ENCODE results near the gene CAMK2A. TPM values are rescaled to one million over a fixed set of nuclear protein-coding genes. Genes with fewer than 3 reads are reported as not detected.

The CAMK2A gene
- total and polyA plus RNA-seq, 4 donors, result under 0.01 TPM; not detected in 3

DNA sequence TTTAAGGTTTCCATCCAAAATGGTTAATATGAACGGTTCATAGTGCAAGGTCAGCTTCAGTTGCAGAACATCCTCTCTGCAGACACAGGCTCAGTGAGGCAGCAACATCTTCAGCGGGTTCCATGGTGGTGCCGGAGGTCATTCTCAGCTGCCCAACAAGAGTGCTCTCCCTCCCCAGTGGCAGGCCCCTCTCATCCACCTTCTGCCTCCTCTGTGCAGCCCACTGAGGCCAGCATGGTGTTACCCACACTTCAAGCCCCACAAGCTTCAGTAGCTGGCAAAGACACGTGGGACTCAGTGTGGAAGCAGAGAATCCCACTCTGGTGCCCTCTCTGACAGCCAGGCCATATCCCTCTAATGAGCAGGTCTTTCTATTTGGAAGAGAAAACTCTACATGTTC lies 17.2 kb upstream of the CAMK2A start:
- Histone ChIP-seq H3K27ac (ENCODE audit: low read depth in 1 of 2, low read length in 2 of 2) (no peak overlapping the region), H3K27me3 (ENCODE audit: control insufficient read depth in 4 of 4, insufficient read depth in 4 of 4, low read length in 3 of 4) (peaks cover 0 to 2% (median 0%) of the 10 kb centered on the region in 4 donors), H3K4me3 (ENCODE audit: low read depth in 1 of 3, low read length in 3 of 3) (no peak overlapping the region), H3K36me3 (ENCODE audit: control insufficient read depth in 4 of 4, insufficient read depth in 3 of 4, low read depth in 1 of 4, low read length in 3 of 4) (peaks cover 0 to 1% (median 0%) of the 10 kb centered on the region in 4 donors), H3K9me3 (ENCODE audit: control insufficient read depth in 4 of 4, low read length in 3 of 4) (no peaks in the 10 kb centered on the region), H3K4me1 (ENCODE audit: control insufficient read depth in 4 of 4, insufficient read depth in 4 of 4, low read length in 3 of 4) (peaks cover 6 to 10% (median 8%) of the 10 kb centered on the region in 4 donors), H3K9ac (ENCODE audit: low read depth in 1 of 2, low read length in 2 of 2) (no peak overlapping the region)
- 93% methylated on average over 4 of the region's 4 CpGs for WGBS
- no peak for DNase-seq (ENCODE audit: low spot score)
- TF ChIP-seq, protein P1, sequence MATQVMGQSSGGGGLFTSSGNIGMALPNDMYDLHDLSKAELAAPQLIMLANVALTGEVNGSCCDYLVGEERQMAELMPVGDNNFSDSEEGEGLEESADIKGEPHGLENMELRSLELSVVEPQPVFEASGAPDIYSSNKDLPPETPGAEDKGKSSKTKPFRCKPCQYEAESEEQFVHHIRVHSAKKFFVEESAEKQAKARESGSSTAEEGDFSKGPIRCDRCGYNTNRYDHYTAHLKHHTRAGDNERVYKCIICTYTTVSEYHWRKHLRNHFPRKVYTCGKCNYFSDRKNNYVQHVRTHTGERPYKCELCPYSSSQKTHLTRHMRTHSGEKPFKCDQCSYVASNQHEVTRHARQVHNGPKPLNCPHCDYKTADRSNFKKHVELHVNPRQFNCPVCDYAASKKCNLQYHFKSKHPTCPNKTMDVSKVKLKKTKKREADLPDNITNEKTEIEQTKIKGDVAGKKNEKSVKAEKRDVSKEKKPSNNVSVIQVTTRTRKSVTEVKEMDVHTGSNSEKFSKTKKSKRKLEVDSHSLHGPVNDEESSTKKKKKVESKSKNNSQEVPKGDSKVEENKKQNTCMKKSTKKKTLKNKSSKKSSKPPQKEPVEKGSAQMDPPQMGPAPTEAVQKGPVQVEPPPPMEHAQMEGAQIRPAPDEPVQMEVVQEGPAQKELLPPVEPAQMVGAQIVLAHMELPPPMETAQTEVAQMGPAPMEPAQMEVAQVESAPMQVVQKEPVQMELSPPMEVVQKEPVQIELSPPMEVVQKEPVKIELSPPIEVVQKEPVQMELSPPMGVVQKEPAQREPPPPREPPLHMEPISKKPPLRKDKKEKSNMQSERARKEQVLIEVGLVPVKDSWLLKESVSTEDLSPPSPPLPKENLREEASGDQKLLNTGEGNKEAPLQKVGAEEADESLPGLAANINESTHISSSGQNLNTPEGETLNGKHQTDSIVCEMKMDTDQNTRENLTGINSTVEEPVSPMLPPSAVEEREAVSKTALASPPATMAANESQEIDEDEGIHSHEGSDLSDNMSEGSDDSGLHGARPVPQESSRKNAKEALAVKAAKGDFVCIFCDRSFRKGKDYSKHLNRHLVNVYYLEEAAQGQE (IDR thresholded peaks at IDR 0.05), result no peak
- TF ChIP-seq, protein P2, sequence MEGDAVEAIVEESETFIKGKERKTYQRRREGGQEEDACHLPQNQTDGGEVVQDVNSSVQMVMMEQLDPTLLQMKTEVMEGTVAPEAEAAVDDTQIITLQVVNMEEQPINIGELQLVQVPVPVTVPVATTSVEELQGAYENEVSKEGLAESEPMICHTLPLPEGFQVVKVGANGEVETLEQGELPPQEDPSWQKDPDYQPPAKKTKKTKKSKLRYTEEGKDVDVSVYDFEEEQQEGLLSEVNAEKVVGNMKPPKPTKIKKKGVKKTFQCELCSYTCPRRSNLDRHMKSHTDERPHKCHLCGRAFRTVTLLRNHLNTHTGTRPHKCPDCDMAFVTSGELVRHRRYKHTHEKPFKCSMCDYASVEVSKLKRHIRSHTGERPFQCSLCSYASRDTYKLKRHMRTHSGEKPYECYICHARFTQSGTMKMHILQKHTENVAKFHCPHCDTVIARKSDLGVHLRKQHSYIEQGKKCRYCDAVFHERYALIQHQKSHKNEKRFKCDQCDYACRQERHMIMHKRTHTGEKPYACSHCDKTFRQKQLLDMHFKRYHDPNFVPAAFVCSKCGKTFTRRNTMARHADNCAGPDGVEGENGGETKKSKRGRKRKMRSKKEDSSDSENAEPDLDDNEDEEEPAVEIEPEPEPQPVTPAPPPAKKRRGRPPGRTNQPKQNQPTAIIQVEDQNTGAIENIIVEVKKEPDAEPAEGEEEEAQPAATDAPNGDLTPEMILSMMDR (IDR thresholded peaks at IDR 0.05; ENCODE audit: low read depth, low read length, missing input control), result no peak
- TF ChIP-seq, protein P3, sequence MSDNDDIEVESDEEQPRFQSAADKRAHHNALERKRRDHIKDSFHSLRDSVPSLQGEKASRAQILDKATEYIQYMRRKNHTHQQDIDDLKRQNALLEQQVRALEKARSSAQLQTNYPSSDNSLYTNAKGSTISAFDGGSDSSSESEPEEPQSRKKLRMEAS (IDR thresholded peaks at IDR 0.05), result no peak
- TF ChIP-seq FOXA1 (IDR thresholded peaks at IDR 0.05) (no peak), HNF4G (IDR thresholded peaks at IDR 0.05) (no peak), GABPA (IDR thresholded peaks at IDR 0.05 in 1 of 2, conservative IDR thresholded peaks at IDR 0.05 in 1 of 2) (no peak), SP1 (IDR thresholded peaks at IDR 0.05) (no peak), RXRA (IDR thresholded peaks at IDR 0.05) (no peak), FOXA2 (IDR thresholded peaks at IDR 0.05) (no peak)
- TF ChIP-seq, protein P4, sequence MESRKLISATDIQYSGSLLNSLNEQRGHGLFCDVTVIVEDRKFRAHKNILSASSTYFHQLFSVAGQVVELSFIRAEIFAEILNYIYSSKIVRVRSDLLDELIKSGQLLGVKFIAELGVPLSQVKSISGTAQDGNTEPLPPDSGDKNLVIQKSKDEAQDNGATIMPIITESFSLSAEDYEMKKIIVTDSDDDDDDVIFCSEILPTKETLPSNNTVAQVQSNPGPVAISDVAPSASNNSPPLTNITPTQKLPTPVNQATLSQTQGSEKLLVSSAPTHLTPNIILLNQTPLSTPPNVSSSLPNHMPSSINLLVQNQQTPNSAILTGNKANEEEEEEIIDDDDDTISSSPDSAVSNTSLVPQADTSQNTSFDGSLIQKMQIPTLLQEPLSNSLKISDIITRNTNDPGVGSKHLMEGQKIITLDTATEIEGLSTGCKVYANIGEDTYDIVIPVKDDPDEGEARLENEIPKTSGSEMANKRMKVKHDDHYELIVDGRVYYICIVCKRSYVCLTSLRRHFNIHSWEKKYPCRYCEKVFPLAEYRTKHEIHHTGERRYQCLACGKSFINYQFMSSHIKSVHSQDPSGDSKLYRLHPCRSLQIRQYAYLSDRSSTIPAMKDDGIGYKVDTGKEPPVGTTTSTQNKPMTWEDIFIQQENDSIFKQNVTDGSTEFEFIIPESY (IDR thresholded peaks at IDR 0.05), result no peak
- TF ChIP-seq, protein P5, sequence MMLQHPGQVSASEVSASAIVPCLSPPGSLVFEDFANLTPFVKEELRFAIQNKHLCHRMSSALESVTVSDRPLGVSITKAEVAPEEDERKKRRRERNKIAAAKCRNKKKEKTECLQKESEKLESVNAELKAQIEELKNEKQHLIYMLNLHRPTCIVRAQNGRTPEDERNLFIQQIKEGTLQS (IDR thresholded peaks at IDR 0.05), result no peak

DNA sequence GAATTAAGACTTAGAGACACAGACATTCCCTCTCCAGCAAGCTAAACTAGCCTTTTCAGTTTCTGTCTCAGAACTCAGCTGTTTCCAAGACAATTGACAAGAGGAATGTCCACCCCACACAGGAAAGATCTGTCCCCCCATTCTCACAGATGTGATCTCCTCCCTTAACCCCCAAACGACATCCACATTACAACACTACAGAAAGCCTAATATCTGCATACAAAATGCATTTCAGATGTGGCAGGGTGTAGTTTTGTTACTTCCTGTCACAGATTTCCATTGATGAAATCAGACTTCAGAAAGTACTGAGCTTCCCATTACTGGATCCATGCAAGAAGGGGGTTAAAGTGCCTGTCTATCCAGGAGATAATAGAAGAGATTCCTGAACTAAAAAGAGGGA lies 16.0 kb upstream of the CAMK2A start:
- Histone ChIP-seq H3K9ac (ENCODE audit: low read depth in 1 of 2, low read length in 2 of 2) (no peak overlapping the region), H3K9me3 (ENCODE audit: control insufficient read depth in 4 of 4, low read length in 3 of 4) (no peaks in the 10 kb centered on the region), H3K27me3 (ENCODE audit: control insufficient read depth in 4 of 4, insufficient read depth in 4 of 4, low read length in 3 of 4) (peaks cover 0 to 5% (median under 1%) of the 10 kb centered on the region in 4 donors), H3K27ac (ENCODE audit: low read depth in 1 of 2, low read length in 2 of 2) (no peak overlapping the region), H3K4me3 (ENCODE audit: low read depth in 1 of 3, low read length in 3 of 3) (no peak overlapping the region), H3K4me1 (ENCODE audit: control insufficient read depth in 4 of 4, insufficient read depth in 4 of 4, low read length in 3 of 4) (peaks cover 6 to 10% (median 8%) of the 10 kb centered on the region in 4 donors), H3K36me3 (ENCODE audit: control insufficient read depth in 4 of 4, insufficient read depth in 3 of 4, low read depth in 1 of 4, low read length in 3 of 4) (peaks cover 0 to 1% (median 0%) of the 10 kb centered on the region in 4 donors)
- DNase-seq (ENCODE audit: low spot score), result no peak
- no peak for TF ChIP-seq RAD21 (IDR thresholded peaks at IDR 0.05)
- TF ChIP-seq, protein P4 (IDR thresholded peaks at IDR 0.05), result no peak
- no peak for TF ChIP-seq EGR1 (IDR thresholded peaks at IDR 0.05; ENCODE audit: low read depth in 2 of 2)
- TF ChIP-seq RXRA (IDR thresholded peaks at IDR 0.05), result no peak
- no peak for TF ChIP-seq YY1 (IDR thresholded peaks at IDR 0.05)
- no peak for TF ChIP-seq TAF1 (conservative IDR thresholded peaks at IDR 0.05)
- no peak for TF ChIP-seq HNF4A (conservative IDR thresholded peaks at IDR 0.05)
- TF ChIP-seq, protein P5 (IDR thresholded peaks at IDR 0.05), result no peak
- no peak for TF ChIP-seq FOXA1 (IDR thresholded peaks at IDR 0.05)
- no peak for TF ChIP-seq SP1 (IDR thresholded peaks at IDR 0.05)
- TF ChIP-seq, protein P1 (IDR thresholded peaks at IDR 0.05), result no peak
- no peak for TF ChIP-seq JUND (IDR thresholded peaks at IDR 0.05)
- WGBS, result 53% methylated on average over 1 of the region's 1 CpG
